Uterus (tissue), 2 donors: ENCODE data around the gene BBS1.

Experiments used
- POLR2A ChIP-seq, 2 donors: fragments of 450-650 bp; IDR thresholded peaks; one replicate each; pipeline ENCODE4 v1.6.1; 2016; ENCODE audit warnings: antibody characterized with exemption in 2 of 2, mild to moderate bottlenecking in 1 of 2, moderate library complexity in 1 of 2
- TF ChIP-seq, protein P1 (sequence below), 4 experiments: fragments of 200-600 bp in 2 of 4; fragments of 450-650 bp in 2 of 4; sonication (generic) in 2 of 4; IDR thresholded peaks; one replicate each; pipeline ENCODE4 v1.5.1; 2016 to 2019; ENCODE audit warnings: antibody characterized with exemption in 4 of 4, mild to moderate bottlenecking in 2 of 4, moderate library complexity in 1 of 4

DNA sequence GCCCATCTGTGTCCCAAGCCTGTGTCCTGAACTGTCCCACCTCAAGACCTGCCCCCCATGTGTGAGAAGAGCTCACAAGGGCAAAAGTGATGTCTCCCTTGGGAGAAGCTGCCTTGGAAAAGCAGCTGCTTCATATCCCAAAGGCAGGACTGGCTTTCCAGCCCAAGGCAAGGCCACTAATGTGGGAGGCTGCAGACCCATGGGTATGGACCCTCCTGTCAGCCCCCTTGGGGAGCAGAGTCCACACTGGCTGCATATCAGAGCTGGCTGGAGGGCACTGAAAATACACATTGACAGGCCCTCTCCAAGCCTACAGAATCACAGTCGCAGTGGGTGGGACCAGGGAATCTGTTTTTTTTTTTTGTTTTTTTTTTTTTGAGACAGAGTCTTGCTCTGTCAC is 41.0 kb upstream of the BBS1 start:
- TF ChIP-seq, protein P1, sequence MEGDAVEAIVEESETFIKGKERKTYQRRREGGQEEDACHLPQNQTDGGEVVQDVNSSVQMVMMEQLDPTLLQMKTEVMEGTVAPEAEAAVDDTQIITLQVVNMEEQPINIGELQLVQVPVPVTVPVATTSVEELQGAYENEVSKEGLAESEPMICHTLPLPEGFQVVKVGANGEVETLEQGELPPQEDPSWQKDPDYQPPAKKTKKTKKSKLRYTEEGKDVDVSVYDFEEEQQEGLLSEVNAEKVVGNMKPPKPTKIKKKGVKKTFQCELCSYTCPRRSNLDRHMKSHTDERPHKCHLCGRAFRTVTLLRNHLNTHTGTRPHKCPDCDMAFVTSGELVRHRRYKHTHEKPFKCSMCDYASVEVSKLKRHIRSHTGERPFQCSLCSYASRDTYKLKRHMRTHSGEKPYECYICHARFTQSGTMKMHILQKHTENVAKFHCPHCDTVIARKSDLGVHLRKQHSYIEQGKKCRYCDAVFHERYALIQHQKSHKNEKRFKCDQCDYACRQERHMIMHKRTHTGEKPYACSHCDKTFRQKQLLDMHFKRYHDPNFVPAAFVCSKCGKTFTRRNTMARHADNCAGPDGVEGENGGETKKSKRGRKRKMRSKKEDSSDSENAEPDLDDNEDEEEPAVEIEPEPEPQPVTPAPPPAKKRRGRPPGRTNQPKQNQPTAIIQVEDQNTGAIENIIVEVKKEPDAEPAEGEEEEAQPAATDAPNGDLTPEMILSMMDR (IDR thresholded peaks at IDR 0.05): no peak
- no peak for TF ChIP-seq POLR2A (IDR thresholded peaks at IDR 0.05)
